ENCODE measurements around the gene DEGS2.

- TF ChIP-seq CTCF (IDR thresholded peaks at IDR 0.05) = no peak
- TF ChIP-seq POLR2A (IDR thresholded peaks at IDR 0.05) = no peak
- TF ChIP-seq POLR2AphosphoS5 (IDR thresholded peaks at IDR 0.05) = no peak
These were observed 20.5 kb downstream of the DEGS2 start for GRCh38 chr14:100138955-100139354.

All from upper lobe of left lung (tissue), 4 donors.